ENCODE measurements around the gene SCAMP1.
"Not testable (repeated sequence)": the region's sequence is repeated elsewhere in the genome, so short reads cannot be mapped to it uniquely, and the experiment has no call there.

Gene SCAMP1, protein sequence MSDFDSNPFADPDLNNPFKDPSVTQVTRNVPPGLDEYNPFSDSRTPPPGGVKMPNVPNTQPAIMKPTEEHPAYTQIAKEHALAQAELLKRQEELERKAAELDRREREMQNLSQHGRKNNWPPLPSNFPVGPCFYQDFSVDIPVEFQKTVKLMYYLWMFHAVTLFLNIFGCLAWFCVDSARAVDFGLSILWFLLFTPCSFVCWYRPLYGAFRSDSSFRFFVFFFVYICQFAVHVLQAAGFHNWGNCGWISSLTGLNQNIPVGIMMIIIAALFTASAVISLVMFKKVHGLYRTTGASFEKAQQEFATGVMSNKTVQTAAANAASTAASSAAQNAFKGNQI

DNA sequence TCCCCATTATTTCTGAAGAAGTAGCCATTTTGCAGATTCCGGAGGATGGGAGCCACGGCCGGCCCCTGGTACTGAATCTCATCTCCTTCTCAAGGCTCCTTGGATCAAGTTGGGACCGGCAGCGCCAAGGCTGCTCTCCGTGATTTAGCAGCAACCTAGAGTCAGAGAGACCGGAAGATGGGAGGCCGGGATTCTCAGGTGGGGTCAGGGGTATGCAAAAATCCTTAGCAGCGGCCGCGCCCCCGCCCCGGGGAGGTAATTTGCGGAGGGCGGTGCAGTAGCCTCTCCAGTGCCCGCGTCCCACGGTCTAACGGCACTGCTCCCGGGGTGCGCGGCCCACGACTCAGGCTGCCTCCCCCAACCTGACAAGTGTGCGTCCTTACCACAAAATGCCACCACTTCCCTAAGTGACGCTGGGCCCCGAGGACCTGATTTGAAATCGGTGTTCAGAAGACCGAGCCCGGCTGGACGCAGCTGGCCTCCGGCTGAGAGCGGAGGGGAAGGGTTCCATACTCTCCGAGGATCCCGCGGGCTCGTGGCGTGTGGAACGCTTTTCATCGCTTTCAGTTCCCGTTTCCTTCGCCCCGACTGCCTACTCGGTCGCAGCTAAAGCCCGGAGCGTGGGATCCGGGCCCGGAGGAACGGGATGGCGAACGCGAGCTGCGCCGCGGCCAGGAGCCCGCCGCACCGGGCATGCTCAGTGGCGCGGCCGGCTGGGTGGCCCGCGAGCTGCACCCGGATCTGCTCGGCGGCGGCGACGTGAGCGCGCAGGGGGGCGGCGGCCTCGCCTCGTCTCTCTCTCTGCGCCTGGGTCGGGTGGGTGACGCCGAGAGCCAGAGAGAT is at the start of gene SCAMP1:
TSS of gene SCAMP1 (plus strand) at position 787 of the 843 bp plus-strand sequence. CDS start at position 842, 55 bp downstream.
- DNase-seq (ENCODE audit: low spot score) = peak; percentile 78

DNA sequence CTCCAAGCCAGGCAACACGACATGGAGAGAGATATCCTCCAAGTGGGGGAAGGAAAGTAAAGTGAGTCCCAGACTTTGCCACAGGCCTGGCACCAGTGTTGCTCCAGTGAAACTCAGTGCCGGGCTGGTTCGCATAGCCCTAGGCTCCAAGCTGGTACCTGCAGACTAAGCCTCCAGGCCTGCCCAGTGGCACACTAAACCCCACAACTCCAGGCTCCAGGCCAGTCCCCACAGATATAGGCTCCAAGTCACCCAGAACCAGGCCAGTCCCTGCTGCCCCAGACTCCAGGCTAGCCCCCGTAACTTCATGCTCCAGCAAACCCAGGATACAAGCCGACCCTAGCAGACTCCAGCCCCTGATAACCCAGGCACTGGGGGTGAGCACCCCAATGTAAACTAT is 42.9 kb upstream of the SCAMP1 start:
- DNase-seq (ENCODE audit: low spot score) = no peak

DNA sequence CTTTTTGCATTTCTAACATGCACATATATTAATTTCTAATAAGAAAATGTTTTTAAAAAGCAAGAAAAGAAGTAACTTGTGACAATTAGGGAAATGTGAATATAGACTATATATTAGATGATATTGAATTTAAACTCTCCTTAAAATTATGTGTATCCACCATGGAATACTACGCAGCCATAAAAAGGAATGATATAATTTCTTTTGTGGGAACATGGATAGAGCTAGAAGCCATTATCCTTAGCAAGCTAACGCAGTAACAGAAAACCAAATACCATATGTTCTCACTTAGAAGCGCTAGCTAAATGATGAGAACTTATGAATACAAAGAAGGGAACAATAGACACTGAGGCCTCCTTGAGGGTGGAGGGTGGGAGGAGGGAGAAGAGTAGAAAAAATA is 42.1 kb upstream of the SCAMP1 start:
- no peak for DNase-seq (ENCODE audit: low spot score)

DNA sequence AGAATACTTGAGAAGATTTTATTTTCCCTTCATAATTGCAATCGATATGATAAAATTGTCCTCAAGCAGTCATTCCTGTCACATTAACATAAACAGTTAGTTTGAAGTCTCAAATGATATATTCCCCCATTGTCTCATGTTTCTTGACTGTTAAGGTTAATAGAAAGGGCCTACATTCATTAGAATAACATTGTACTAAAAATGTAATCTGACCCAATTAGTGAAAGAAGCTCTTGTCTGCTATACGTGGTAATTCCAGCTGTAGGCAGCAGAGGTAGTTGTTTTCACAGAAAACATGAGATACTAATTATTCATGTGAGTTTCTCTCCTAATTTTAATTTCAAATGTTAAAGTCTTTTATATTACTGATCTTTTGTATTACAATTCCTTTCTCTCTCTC is 40.0 kb upstream of the SCAMP1 start:
- DNase-seq (ENCODE audit: low spot score) = peak; percentile 22

DNA sequence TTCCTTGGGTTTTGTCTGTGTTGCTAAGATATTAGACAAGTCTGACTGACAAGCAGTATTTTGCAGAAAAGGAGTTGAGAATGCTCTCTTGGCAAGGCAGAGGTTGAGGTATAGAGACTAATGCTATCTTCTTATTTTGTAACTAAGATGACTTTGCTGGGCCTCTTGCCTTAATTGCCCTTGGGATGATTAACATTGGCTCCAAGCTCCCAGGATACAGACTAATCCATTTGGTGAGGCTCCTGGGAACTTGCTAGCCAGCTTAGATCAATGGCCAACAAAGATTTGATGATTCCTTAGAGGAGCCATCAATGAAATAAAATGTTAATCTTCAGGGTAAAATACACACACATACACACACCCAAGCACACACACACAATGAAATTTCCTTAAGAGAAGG is 37.2 kb upstream of the SCAMP1 start:
- no peak for DNase-seq (ENCODE audit: low spot score)

DNA sequence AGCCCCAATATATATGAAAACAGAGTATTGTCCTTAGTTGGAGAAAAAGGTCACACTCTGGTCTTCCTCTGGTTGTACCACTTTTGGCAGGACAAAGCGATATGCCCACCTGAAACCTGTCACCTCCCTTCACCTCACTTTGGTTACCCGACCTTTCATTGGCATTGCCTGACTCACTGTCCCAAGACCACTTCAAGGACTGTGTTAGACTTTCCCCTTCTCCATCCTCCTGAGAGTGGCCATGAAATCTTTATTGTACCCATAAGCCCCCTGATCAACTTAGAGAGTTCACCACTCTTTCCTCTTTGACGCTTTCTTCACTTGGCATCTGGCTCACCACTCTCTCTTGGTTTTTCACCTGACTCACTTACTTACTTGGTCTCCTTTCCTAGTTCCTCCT is 33.5 kb upstream of the SCAMP1 start:
- DNase-seq (ENCODE audit: low spot score) = no peak

DNA sequence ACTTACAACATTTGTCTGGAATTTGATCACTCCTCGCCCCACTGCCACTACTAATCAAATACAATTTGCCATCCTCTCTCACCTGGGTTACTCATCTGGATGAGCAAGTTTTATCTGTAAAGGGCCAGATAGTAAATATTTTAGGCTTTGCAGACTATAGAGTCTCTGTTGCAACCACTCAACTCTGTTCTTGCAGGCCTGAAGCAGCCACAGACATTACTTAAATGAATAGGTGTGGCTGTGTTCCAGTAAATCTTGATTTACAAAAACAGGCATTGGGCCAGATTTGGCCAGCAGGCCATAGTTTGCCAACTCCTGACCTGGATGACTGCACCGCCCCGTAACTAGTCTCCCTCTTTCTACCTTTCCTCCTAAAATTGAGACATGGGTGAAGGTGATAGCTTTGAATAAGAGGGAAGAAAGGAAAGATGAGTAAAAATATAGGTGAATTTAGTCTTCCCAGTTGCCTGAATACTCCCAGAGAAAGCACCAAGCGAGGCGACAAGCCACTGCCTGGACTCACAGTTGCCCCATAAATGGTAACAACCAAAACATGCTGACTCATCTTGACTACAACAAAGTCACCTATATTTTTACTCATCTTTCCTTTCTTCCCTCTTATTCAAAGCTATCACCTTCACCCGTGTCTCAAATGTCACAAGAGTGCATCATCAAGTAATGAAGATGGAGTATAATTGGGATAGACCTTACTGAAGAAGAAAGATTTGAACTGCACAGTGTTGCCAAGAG is 32.5 kb upstream of the SCAMP1 start:
- no peak for DNase-seq (ENCODE audit: low spot score)

DNA sequence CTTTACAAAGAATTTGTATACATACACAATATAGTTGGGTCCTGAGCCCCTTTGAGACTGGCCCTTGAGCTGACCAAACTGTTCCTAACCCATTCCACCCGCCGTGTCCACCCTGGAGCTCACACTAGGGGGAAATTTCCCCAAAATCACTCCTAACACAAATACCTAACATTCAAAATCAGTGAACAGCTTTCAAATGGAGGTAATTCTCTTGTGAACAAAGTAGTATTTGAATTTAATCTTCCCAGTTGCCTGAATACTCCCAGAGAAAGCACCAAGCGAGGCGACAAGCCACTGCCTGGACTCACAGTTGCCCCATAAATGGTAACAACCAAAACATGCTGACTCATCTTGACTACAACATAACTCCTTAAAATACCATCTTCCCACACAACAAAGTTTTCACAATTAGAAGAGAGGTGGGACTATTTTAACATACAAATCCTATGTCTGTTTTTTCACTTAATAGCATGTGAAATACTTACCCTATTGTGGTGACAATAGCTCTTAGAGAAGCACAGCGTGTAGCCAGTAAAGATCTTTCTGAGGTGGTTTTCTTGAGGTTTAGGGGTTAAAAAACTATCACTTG is 31.7 kb upstream of the SCAMP1 start:
- no peak for DNase-seq (ENCODE audit: low spot score)

DNA sequence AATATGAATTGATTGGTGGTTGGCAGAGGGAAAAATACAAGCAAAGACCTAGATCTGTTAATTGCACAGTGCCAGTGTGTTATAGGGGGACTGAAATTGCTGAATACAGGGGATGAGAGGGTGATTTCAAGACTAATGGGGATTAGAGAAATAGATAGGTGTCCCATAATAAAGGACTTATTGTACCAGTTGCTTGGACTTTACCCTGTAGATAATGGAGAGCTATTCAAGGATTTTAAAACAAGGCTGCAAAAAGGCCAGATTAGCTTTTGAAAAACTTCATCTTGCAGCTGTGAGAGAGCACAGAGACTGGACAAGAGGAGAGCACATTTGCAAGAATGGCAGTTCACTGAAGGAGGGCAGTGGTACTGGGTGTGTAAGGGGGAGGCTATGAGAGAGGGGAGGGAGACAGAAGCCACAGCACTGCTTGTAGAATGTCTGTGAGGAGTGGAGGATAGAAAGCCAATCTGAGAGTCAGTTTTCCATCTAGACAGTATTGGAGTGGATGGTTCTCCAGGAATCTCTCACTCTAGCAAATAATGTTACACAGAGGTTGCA is 28.8 kb upstream of the SCAMP1 start:
- no peak for DNase-seq (ENCODE audit: low spot score)

DNA sequence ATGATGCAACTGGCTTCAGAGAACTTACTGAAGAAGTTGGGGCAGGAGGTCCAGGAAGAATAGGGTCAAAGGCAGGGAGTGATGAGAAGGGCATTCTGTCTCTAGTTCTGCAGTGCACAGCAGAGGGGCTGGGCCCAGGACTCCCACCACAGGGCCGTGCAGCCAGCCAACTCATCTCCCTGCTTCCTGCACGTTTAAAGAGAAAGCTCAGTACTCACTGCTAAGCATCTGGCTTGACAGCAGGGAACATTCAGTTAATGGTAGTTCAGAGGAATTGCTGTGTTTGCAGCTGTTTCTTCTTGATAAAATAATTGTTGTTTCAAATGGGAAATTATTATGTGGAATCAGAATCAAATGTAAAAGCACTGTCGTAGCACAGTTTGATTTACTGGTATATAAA is 25.6 kb upstream of the SCAMP1 start:
- DNase-seq (ENCODE audit: low spot score) = no peak

DNA sequence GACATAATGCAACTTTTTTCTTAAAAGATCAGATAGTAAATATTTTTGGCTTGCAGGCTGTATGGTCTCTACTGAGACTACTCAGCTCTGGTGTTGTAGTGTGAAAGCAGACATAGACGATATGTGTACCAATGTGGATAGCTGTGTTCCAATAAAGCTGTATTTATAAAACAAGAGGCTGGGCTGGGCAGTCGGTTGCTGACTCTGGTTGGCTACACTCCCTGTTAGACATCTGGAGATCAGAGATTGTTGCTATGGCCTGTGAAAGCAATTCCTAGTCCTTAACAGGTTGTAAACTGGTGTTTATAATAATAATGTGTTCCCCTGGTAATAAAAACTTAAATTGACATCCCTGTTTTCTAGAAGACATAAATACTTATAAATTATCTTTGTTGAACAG is 24.4 kb upstream of the SCAMP1 start:
- no peak for DNase-seq (ENCODE audit: low spot score)

DNA sequence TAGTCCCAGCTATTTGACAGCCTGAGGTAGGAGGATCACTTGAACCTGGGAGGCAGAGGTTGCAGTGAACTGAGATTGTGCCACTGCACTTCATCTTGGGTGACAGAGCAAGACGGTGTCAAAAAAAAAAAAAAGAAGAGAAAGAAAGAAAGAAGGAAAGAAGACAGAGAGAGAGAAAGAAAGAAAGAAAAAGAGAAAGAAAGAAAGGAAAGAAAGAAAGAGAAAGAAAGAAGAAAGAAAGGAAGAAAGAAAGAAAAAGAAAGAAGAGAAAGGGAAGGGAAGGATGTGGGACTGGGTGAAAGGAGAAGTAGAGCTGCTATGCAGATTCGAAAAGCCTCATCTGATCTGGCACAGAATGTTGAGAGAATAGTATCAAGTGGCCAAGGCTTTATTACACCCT is 23.7 kb upstream of the SCAMP1 start:
- DNase-seq (ENCODE audit: low spot score) = no peak

DNA sequence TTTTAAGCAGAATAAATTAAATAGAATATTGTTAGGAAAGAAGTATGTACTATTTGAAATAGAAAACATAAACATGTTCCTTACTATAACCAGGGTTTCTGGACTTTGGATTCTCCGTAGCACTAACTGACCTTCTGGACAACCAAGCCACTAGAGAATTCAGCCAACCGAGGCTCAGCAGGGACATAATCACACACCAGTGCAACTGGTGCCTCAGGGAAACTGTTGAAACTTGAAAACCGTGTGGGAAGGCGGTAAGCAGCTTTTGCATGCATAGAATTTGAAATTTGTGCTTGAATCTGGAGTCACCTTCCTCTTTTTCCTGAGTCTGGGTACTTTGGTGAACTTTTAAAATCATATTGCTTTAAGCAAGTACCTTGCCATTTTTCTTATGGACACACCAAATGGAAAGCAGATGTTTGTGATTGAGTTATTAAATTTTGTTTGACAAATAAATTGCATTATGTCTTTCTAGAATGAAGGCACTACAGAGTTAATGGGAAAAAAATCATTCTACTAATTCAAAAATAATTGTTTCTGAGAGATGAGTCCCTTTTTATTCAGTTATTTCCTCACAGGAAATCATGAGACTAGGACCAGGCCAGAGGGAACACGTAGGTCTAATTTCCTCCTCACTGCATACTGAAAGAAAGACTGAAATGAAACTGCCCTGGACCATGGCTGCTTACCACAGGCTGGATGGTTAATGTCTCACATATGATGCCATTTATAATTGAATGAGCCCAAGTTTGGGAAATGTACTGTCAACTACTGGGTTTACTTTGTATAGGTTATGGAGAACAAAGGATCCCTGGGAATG is 20.6 kb upstream of the SCAMP1 start:
- DNase-seq (ENCODE audit: low spot score) = no peak

DNA sequence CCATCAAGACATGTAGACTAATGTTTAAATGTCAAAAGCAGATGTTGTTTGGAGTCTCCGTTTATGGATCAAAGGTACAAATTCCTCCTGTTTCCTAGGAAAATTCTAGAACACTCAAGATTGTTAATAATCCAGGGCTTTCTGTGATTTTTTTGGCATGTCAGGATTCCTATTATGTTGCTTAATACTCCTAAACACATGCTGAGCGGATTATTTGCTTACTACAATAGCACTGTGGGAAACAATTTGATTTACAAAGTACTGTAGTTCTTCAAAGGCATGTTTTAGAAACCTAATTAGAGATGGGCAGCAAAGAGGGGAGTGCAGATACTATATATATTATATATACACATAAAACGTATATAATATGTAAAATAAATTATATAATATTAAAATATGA is 19.0 kb upstream of the SCAMP1 start:
- DNase-seq (ENCODE audit: low spot score) = no peak

DNA sequence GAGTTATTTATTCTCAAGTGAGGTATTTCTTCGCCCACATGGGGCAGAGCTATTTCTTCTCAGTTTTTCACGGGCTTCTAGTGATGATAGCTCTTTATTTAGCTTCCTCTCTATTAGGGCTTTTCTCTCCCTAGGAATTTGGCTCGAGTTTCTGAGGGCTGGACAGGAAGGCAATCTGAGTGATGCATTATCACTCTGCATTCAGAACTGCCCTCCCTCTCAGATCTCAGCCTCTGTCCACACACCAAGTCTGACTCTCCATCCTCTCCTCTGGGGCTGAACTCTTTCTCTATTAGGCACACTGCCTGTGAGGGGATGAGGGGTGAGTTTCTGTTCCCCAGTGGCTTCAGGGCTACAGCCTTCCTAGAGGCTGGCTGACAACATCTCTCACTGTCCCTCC is 14.9 kb upstream of the SCAMP1 start:
- no peak for DNase-seq (ENCODE audit: low spot score)

DNA sequence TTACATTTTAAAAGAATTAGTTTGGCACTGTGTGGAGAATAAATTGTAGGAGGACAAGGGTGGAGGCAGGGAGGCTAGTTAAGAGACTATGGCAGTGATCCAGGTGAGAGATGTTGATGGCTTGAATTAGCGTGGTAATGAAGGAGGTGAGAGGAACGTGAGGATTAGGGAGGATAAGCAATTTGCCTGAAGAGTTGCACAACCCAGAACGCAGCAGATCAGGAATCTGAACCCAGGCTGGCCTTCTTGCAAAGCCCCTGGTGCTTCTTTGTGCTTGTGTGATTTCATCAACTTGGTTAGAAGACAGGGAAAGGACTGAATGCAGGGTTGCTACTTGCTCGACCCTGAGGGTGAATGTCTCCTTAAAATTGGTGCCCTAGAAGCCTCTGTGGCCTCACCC is 6.9 kb upstream of the SCAMP1 start:
- DNase-seq (ENCODE audit: low spot score) = no peak

DNA sequence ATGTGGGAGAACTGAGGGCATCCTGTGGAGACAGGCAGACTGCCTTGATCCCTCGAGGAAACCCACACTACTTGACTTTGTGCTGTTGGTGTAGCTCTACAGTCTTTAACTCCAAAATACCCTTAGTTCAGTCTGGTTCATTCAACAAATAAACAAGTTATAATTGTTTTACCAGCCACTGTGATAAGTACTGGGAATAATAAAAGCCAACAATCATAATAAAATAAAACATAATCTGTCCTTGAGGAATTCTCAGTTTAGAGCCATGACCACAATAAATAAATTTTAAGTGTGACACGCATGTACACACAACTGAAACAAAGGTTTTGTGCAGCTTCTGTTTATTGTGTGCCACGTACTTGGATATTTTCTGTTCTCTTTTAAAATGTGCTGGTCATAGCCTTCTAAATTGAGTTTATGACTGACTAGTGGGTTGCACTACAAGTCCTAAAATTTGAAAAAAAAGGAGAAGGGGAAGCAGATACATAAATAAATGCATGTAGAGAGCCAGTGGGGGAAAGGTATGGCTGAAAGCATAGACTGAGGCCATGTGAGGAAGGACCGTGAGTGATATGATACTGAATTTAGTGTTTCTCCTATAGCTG is 6.2 kb upstream of the SCAMP1 start:
- DNase-seq (ENCODE audit: low spot score) = no peak

DNA sequence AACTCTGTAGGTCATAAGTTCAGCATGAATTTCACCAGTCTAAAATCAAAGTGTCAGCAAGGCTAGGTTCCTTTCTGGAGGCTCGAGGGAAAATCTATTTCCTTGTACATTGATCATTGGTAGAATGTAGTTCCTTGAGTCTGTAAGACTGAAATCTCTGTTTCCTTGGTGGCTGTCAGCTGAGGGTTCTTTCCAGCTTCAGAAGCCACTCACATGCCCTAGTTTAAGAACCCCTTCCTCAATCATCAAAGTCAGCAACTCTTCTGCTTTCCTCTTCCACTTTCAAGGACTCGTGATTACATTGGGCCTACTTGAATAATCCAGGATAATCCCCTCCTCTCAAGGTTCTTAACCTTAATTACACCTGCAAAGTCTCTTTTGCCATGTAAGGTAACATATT is 4.9 kb upstream of the SCAMP1 start:
- no peak for DNase-seq (ENCODE audit: low spot score)

DNA sequence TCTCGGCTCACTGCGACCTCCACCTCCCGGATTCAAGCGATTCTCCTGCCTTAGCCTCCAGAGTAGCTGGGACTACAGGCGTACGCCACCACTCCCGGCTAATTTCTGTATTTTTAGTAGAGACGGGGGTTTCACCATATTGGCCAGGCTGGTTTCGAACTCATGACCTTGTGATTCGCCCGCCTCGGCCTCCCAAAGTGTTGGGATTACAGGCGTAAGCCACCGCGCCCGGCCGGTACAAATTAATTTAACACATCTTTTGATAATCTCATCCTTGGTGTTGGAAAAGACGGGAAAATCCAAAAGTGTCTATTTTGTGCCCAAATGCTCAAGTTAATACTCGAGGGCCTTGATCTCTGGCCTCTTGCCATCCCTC is 974 bp upstream of the SCAMP1 start:
- not testable (repeated sequence) for DNase-seq (ENCODE audit: low spot score)

DNA sequence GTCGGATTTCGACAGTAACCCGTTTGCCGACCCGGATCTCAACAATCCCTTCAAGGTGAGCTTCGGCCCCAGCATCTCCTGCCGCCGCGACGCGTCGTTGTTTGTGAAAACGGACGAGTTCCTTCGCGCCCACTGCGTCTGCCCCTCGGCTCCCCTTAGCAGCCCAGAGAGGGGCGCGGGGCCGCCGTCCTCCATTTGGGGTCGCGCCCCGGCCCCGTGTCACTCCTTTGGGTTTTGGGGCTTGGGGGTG is 182 bp downstream of the SCAMP1 start:
- DNase-seq (ENCODE audit: low spot score) = no peak
